Testis (tissue), 3 donors: ENCODE measurements around the gene RBPJ. TPM values are rescaled to one million over a fixed set of nuclear protein-coding genes. Genes with fewer than 3 reads are reported as not detected.

ENCODE experiments used
- DNase-seq: peaks from one replicate; pipeline ENCODE4 v3.0.0-alpha.2; 2019
- H3K27ac ChIP-seq, 2 donors: fragments of 200-600 bp; sonication (generic); one replicate each; pipeline ENCODE4 v1.5.1; 2019
- H3K27me3 ChIP-seq: fragments of 200-600 bp; sonication (generic); one replicate; pipeline ENCODE4 v1.5.1; 2019
- H3K36me3 ChIP-seq: fragments of 200-600 bp; sonication (generic); one replicate; pipeline ENCODE4 v1.5.1; 2017; ENCODE audit warnings: low read depth; ENCODE audit errors: missing control alignments
- H3K4me1 ChIP-seq: fragments of 200-600 bp; sonication (generic); one replicate; pipeline ENCODE4 v1.5.1; 2019
- H3K4me3 ChIP-seq, 2 donors: fragments of 200-600 bp; sonication (generic); one replicate each; pipeline ENCODE4 v1.5.1; 2017 to 2019
- H3K9me3 ChIP-seq: fragments of 200-600 bp; sonication (generic); one replicate; pipeline ENCODE4 v1.5.1; 2017
- POLR2A ChIP-seq: fragments of 450-650 bp; IDR thresholded peaks from one replicate; pipeline ENCODE4 v1.6.1; 2017; ENCODE audit warnings: antibody characterized with exemption, mild to moderate bottlenecking, moderate library complexity
- WGBS, 2 donors: methylation state at CpG; one replicate each; pipeline ENCODE4 v1.1.5; 2018; 5-methylcytosine and 5-hydroxymethylcytosine counted together
- intact Hi-C: fragments of 100-400 bp; cut with DNase I; formaldehyde crosslinking; loops from one replicate; pipeline ENCODE4 v1.15.1; 2023; ENCODE audit warnings: low total_unique reads
- polyA plus RNA-seq: library from polyadenylated mRNA; stranded (reverse); fragments of 350-450 nt; fragmentation: Illumina TruSeq; extraction: RNeasy Lipid Tissue Mini Kit (QIAGEN cat#74804); gene quantifications from one replicate; pipeline ENCODE4 v1.2.3, GENCODE V29; 2014; ENCODE audit warnings: low read depth, low replicate concordance; ENCODE audit not compliant: insufficient read depth
- total RNA-seq, 2 donors: library from RNA; depleted of rRNA; stranded (reverse); fragments of >200 nt; gene quantifications; one replicate each; pipeline ENCODE4 v1.2.3, GENCODE V29; 2016
- TF ChIP-seq, protein P1 (sequence below), 3 experiments: fragments of 450-650 bp in 2 of 3; fragments of 200-600 bp in 1 of 3; sonication (generic) in 1 of 3; IDR thresholded peaks; one replicate each; pipeline ENCODE4 v1.5.1; 2016 to 2019; ENCODE audit warnings: antibody characterized with exemption in 3 of 3, mild to moderate bottlenecking in 2 of 3, moderate library complexity in 1 of 3

The RBPJ gene
- total and polyA plus RNA-seq, 3 donors from 2014 or later = 57.7 to 75.8 (median 71.6) TPM

DNA sequence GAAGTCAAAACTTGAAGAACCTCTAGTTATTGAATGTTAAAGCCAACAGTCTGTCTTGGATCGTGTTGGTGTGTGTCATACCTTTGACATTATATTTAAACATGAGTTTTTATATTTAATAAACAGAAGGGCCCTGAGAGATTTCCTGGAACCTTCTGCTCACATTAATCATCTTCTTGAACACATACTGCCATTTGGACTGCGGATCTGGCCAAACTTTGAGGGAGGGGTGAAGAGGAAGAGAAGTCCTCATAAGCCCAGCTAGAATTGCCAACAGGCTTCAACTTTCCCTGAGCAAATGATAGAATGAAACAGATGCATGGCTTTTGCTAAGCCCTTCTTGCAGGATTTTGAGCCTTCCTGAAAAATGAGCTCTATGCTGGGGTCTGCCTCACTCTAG is 142.1 kb downstream of the RBPJ start:
- TF ChIP-seq, protein P1, sequence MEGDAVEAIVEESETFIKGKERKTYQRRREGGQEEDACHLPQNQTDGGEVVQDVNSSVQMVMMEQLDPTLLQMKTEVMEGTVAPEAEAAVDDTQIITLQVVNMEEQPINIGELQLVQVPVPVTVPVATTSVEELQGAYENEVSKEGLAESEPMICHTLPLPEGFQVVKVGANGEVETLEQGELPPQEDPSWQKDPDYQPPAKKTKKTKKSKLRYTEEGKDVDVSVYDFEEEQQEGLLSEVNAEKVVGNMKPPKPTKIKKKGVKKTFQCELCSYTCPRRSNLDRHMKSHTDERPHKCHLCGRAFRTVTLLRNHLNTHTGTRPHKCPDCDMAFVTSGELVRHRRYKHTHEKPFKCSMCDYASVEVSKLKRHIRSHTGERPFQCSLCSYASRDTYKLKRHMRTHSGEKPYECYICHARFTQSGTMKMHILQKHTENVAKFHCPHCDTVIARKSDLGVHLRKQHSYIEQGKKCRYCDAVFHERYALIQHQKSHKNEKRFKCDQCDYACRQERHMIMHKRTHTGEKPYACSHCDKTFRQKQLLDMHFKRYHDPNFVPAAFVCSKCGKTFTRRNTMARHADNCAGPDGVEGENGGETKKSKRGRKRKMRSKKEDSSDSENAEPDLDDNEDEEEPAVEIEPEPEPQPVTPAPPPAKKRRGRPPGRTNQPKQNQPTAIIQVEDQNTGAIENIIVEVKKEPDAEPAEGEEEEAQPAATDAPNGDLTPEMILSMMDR (IDR thresholded peaks at IDR 0.05) = no peak
- H3K27ac ChIP-seq = no peak overlapping the region
- no peak overlapping the region for H3K4me3 ChIP-seq
- no peaks in the 10 kb centered on the region for H3K4me1 ChIP-seq
- WGBS, 2 donors = 71 to 88% methylated on average over 2 of the region's 2 CpGs
- intact Hi-C loops = loop anchor here (10.0 kb wide), 2 partner anchors 262 to 552 kb away; no protein-coding TSS in a partner anchor
- H3K27me3 ChIP-seq = no peaks in the 10 kb centered on the region
- H3K9me3 ChIP-seq = no peaks in the 10 kb centered on the region
- no peaks in the 10 kb centered on the region for H3K36me3 ChIP-seq
- DNase-seq = no peak

DNA sequence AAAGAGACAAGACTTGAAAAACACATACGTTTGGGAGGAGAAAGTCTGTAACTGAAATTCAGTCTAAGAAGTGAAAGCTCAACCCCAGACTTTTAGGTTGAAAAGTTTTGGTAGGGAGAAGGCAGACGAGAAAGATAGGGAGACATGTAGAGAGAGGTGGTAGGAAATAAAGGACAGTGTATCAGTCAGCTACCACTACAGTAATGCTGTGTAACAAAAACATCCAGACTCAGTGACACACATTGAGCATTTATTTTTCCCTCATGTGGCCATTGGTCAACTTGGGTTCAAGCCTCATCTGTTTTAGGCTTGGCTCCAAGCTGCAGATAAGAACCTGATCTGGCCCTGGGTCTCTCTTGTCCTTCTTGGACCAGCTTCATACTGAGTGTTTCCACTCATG is 142.6 kb downstream of the RBPJ start:
- no peak for DNase-seq

DNA sequence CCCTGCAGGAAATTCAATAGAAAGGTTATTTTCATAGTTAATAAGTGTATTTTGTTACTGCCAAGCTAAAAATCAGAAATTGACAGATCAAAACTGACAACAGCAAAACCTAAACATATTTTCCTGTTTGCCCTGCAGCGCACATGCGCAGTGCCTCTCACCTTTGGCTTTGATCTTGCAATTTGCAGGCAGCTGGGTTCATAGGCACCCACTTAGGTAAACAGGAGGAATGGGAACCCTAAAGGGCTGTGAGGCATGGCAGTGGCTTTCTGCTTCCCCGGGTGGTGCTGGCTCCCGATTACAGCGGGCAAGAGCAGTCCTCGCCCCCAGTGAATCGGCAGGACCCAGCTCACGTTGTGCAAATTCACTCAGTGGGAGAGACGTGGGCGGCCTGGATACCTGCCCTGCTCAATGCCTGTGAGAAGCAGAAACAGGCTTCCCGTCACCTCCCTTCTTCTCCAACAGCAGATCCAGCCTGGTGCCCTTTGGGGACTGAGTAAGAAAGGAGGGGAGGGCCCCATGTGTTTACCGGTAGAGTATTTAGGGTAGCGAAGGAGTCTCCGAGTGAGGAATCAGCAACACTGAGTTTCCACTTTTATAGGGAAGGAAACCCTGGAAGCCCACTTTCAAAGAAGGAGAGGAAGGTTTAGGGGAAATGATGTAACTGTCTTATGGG is 143.7 kb downstream of the RBPJ start:
- no peak overlapping the region for H3K4me3 ChIP-seq
- intact Hi-C loops = loop anchor here (10.0 kb wide), 2 partner anchors 260 to 550 kb away; no protein-coding TSS in a partner anchor
- no peaks in the 10 kb centered on the region for H3K36me3 ChIP-seq
- TF ChIP-seq, protein P1 (IDR thresholded peaks at IDR 0.05) = no peak
- no peak for TF ChIP-seq POLR2A
- no peak overlapping the region for H3K27ac ChIP-seq
- no peaks in the 10 kb centered on the region for H3K4me1 ChIP-seq
- no peak for DNase-seq
- H3K9me3 ChIP-seq = no peaks in the 10 kb centered on the region
- 65 to 86% methylated on average over 11 to 14 of the region's 14 CpGs for WGBS, 2 donors
- H3K27me3 ChIP-seq = no peaks in the 10 kb centered on the region

More for the DNA sequence above, 142.6 kb downstream of the RBPJ start:
- Histone ChIP-seq H3K27me3 (no peaks in the 10 kb centered on the region), H3K9me3 (no peaks in the 10 kb centered on the region), H3K4me3 (no peak overlapping the region), H3K27ac (no peak overlapping the region), H3K36me3 (no peaks in the 10 kb centered on the region), H3K4me1 (no peaks in the 10 kb centered on the region)
- 89 to 93% methylated on average over 2 of the region's 2 CpGs for WGBS, 2 donors
- intact Hi-C loops = loop anchor here (10.0 kb wide), 2 partner anchors 261 to 551 kb away; no protein-coding TSS in a partner anchor
- TF ChIP-seq, protein P1 (IDR thresholded peaks at IDR 0.05) = no peak
- TF ChIP-seq POLR2A = no peak

DNA sequence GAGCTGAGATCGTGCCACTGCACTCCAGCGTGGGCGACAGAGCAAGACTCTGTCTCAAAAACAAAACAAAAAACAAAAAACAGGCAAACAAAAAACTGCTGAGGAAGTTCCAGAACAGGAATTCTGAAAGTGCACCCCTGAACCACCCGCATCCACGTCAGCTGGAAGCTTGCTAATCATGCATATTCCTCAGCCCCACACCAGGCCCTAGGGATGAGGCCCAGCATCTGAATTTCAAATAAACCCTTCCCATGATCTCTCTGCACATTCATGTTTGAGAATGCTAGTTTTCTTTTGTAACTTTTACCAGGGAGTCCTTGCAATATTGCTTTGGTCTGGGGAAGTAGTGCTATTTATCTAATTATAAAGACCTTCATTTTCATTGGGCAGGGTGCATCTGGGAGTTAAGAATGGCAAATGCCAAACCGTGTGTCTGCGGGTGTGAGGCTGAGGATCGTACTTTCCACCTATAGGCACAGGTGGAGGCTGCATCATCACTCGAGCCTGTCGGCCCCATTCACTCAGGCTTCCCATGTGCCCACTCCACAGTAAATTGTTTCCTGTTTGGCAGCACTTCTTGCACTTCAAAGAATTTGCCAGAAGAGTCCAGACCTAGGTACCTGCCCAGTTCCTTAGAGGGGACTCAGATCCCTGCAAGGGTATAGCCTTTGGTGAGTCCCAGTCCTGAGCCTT is 145.9 kb downstream of the RBPJ start:
- WGBS, 2 donors = 83 to 86% methylated on average over 10 of the region's 10 CpGs
- H3K27ac ChIP-seq = no peak overlapping the region
- no peaks in the 10 kb centered on the region for H3K27me3 ChIP-seq
- no peaks in the 10 kb centered on the region for H3K4me1 ChIP-seq
- H3K36me3 ChIP-seq = no peaks in the 10 kb centered on the region
- TF ChIP-seq POLR2A = no peak
- TF ChIP-seq, protein P1 (IDR thresholded peaks at IDR 0.05) = no peak
- intact Hi-C loops = loop anchor here (10.0 kb wide), 2 partner anchors 258 to 548 kb away; no protein-coding TSS in a partner anchor
- no peak overlapping the region for H3K4me3 ChIP-seq
- H3K9me3 ChIP-seq = no peaks in the 10 kb centered on the region
- DNase-seq = no peak
